IPS-20b (cell line): Measurements from ENCODE around the gene ITGA4.

Source experiments
- H3K27ac ChIP-seq: one replicate; pipeline ENCODE4 v1.5.1; 2013; ENCODE audit warnings: low read length
- H3K27me3 ChIP-seq: 2 replicates; pipeline ENCODE4 v1.6.1; 2013; ENCODE audit warnings: mild to moderate bottlenecking, low read length, inconsistent platforms; ENCODE audit not compliant: insufficient read depth
- H3K36me3 ChIP-seq: 2 replicates; pipeline ENCODE4 v1.6.1; 2013; ENCODE audit warnings: low read depth, mild to moderate bottlenecking, inconsistent platforms, low read length, moderate library complexity; ENCODE audit not compliant: insufficient read depth
- H3K4me1 ChIP-seq: 2 replicates; pipeline ENCODE4 v1.6.1; 2013; ENCODE audit warnings: mild to moderate bottlenecking, control low read depth, inconsistent platforms, low read length, moderate library complexity; ENCODE audit not compliant: insufficient read depth
- H3K4me3 ChIP-seq: 2 replicates; pipeline ENCODE4 v1.5.1; 2013; ENCODE audit warnings: mild to moderate bottlenecking, low read length, inconsistent platforms
- H3K9ac ChIP-seq: 2 replicates; pipeline ENCODE4 v1.6.1; 2013; ENCODE audit warnings: low read depth, mild to moderate bottlenecking, inconsistent platforms, low read length, moderate library complexity
- H3K9me3 ChIP-seq: 2 replicates; pipeline ENCODE4 v1.6.1; 2013; ENCODE audit warnings: mild to moderate bottlenecking, low read depth, low read length, inconsistent platforms; ENCODE audit not compliant: insufficient read depth

The ITGA4 gene

GRCh38 chr2:181461056-181461997, 4.1 kb downstream of the ITGA4 start:
- no peak overlapping the region for H3K27ac ChIP-seq
- H3K9me3 ChIP-seq, result no peaks in the 10 kb centered on the region
- H3K4me1 ChIP-seq, result no peaks in the 10 kb centered on the region
- H3K4me3 ChIP-seq, result no peak overlapping the region
- H3K9ac ChIP-seq, result no peak overlapping the region
- no peaks in the 10 kb centered on the region for H3K36me3 ChIP-seq
- peaks cover 49% of the 10 kb centered on the region for H3K27me3 ChIP-seq

GRCh38 chr2:181462033-181462432, 4.8 kb downstream of the ITGA4 start:
- H3K4me3 ChIP-seq, result no peak overlapping the region

DNA sequence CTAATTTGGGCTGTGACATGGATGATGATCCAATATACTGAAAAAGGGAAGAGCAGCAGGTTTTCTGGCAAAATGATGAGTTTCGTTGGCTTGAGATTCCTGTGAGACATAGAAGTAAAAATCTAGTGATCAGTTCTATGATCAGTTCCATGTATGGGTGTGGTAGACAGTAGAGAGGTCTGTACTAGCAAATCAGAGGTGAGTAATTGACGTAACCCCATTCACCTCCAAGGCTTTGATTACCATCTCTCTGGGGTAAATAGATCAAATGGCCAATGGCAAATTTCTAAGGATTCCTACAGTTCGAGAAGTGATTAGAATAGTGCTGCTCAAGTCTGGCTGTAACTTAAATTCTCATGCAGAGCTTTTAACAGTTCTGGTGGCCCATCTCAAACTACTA, 6.4 kb downstream of the ITGA4 start:
- no peaks in the 10 kb centered on the region for H3K36me3 ChIP-seq
- no peaks in the 10 kb centered on the region for H3K9me3 ChIP-seq
- peaks cover 27% of the 10 kb centered on the region for H3K27me3 ChIP-seq
- H3K9ac ChIP-seq, result no peak overlapping the region
- no peak overlapping the region for H3K4me3 ChIP-seq
- no peak overlapping the region for H3K27ac ChIP-seq
- H3K4me1 ChIP-seq, result 0 out of 2 replicates have a peak, but pooled peaks cover 3% of the 10 kb centered on the region

More at GRCh38 chr2:181462033-181462432, 4.8 kb downstream of the ITGA4 start:
- Histone ChIP-seq H3K4me1 (no peaks in the 10 kb centered on the region), H3K9ac (no peak overlapping the region), H3K36me3 (no peaks in the 10 kb centered on the region), H3K27me3 (peaks cover 42% of the 10 kb centered on the region), H3K27ac (no peak overlapping the region), H3K9me3 (no peaks in the 10 kb centered on the region)

DNA sequence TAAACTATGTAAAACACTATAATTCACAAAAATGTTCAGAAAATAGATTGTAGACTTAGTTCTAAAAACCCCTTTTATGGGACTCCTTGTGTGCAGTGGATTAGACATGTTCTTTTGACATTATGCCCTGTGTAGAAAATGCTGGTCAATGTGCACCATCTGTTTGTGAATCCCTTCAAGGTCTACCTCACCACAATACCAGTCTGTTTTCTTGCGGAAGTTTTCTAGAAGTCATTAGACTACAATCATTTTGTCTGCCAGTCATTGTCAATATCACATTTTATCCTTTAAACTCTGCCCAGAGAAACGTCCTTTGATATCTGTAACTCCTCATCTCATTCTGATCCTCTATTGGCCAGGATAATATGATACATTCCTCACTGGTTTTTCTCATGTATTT, 7.8 kb downstream of the ITGA4 start:
- Histone ChIP-seq H3K36me3 (no peaks in the 10 kb centered on the region), H3K9me3 (no peaks in the 10 kb centered on the region)

GRCh38 chr2:181465676-181466375, 8.6 kb downstream of the ITGA4 start:
- Histone ChIP-seq H3K4me1 (0 out of 2 replicates have a peak, but pooled peaks cover 6% of the 10 kb centered on the region), H3K36me3 (no peaks in the 10 kb centered on the region), H3K9ac (no peak overlapping the region), H3K9me3 (no peaks in the 10 kb centered on the region), H3K27ac (no peak overlapping the region), H3K27me3 (peaks cover 5% of the 10 kb centered on the region), H3K4me3 (no peak overlapping the region)

More for the DNA sequence above, 7.8 kb downstream of the ITGA4 start:
- H3K4me1 ChIP-seq, result 0 out of 2 replicates have a peak, but pooled peaks cover 6% of the 10 kb centered on the region
- H3K27me3 ChIP-seq, result peaks cover 13% of the 10 kb centered on the region
- no peak overlapping the region for H3K9ac ChIP-seq
- no peak overlapping the region for H3K27ac ChIP-seq
- no peak overlapping the region for H3K4me3 ChIP-seq

- no peaks in the 10 kb centered on the region for H3K9me3 ChIP-seq
- no peaks in the 10 kb centered on the region for H3K36me3 ChIP-seq
- no peak overlapping the region for H3K27ac ChIP-seq
- no peak overlapping the region for H3K9ac ChIP-seq
- H3K27me3 ChIP-seq, result no peaks in the 10 kb centered on the region; the same call in none of the 2 replicates
- 0 out of 2 replicates have a peak, but pooled peaks cover 6% of the 10 kb centered on the region for H3K4me1 ChIP-seq
- H3K4me3 ChIP-seq, result no peak overlapping the region
These were observed 9.7 kb downstream of the ITGA4 start for GRCh38 chr2:181466661-181467576.

DNA sequence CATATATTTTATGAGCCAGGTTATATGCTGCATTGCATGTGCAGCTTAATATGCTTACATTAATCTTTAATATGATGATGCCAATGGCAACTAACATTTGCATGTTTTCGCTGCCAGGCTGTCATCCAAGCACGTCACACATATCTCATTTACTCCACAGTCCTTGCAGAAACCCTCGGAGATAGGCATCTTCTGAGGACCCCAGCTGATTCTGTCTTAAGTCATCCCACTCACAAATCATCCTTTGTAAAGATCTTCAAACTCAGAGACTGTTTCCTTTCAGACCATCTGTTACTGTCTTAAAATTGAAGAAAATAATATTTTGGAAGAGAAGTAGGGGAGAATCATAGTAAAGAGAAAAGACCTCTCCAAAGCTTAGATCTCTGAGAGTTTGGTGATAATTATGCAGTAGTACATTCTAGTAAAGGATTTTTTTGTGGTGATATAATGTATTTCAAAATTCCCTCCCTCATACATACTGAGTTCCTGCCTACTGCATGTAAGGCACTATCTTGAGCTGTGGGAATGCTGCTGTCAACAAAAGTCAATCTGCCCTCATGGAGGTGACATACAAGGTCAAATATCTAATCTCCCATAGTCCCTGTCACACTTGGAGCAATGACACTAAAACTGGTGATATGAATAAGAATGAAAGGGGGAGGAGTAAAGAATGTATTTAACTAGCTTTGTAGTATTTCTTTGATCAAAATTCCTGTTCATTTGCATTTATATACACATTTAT, 11.0 kb downstream of the ITGA4 start:
- H3K9me3 ChIP-seq, result no peaks in the 10 kb centered on the region
- no peak overlapping the region for H3K27ac ChIP-seq
- H3K36me3 ChIP-seq, result no peaks in the 10 kb centered on the region
- H3K4me3 ChIP-seq, result no peak overlapping the region
- H3K27me3 ChIP-seq, result no peaks in the 10 kb centered on the region; the same call in none of the 2 replicates
- 0 out of 2 replicates have a peak, but pooled peaks cover 6% of the 10 kb centered on the region for H3K4me1 ChIP-seq
- H3K9ac ChIP-seq, result no peak overlapping the region

- Histone ChIP-seq H3K9ac (no peak overlapping the region), H3K27ac (no peak overlapping the region), H3K4me1 (0 out of 2 replicates have a peak, but pooled peaks cover 6% of the 10 kb centered on the region), H3K4me3 (no peak overlapping the region), H3K27me3 (no peaks in the 10 kb centered on the region; the same call in 1 of the 2 replicates), H3K36me3 (no peaks in the 10 kb centered on the region), H3K9me3 (no peaks in the 10 kb centered on the region)
These were observed 11.6 kb downstream of the ITGA4 start for GRCh38 chr2:181468811-181469210.

DNA sequence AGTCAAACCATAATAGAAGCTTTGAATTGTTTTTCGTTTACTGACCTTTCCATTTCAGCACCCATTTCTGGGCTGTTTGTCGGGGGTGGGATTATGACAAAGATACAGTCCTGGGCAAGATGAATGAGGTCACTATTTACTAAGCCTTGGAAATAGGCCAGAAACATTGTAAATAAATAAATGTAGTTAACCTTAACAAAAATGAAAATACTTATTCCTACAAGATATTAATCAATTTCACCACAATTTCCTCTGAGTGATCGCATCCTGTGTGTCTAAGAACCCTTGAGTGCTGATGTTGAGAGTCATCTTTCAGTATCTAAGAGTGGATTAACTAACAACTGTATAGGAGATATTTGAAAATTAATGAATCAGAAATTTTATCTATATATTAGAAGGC, 14.0 kb downstream of the ITGA4 start:
- H3K27ac ChIP-seq, result no peak overlapping the region
- no peaks in the 10 kb centered on the region; the same call in 1 of the 2 replicates for H3K27me3 ChIP-seq
- H3K9me3 ChIP-seq, result no peaks in the 10 kb centered on the region
- H3K36me3 ChIP-seq, result no peaks in the 10 kb centered on the region
- H3K9ac ChIP-seq, result no peak overlapping the region
- H3K4me1 ChIP-seq, result 0 out of 2 replicates have a peak, but pooled peaks cover 6% of the 10 kb centered on the region
- H3K4me3 ChIP-seq, result no peak overlapping the region

DNA sequence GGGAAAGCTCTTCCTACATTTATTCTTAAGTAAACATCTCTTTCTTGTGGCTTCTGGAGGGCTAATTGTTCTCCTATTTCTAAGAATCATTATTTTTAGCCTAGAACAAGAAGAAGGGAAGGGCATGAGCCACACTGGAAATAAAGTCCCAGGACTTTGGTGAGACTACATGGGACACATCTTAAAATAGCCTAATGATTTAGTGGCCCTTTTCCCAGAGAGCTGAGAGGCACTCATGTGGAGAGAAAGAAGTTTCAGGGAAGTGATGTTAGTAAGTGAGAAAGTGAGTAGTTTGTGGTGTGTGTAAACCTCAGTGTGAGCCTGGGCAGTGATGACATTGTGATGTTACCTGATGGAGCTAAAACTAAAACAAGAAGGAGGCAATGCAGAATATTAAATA, 14.6 kb downstream of the ITGA4 start:
- Histone ChIP-seq H3K9ac (no peak overlapping the region), H3K27ac (no peak overlapping the region), H3K36me3 (no peaks in the 10 kb centered on the region), H3K4me1 (0 out of 2 replicates have a peak, but pooled peaks cover 6% of the 10 kb centered on the region), H3K27me3 (no peaks in the 10 kb centered on the region; the same call in 1 of the 2 replicates), H3K4me3 (no peak overlapping the region), H3K9me3 (no peaks in the 10 kb centered on the region)
